IMR-90 (cell line): ENCODE results near the gene RPS10. TPM values are rescaled to one million over a fixed set of nuclear protein-coding genes. Genes with fewer than 3 reads are reported as not detected.

Source experiments
- ATAC-seq: fragments of 200-7000 bp; cut with Tn5 transposase; 2 replicates; pipeline ENCODE4 v1.9.1; 2020; ENCODE audit warnings: low read depth, mild to moderate bottlenecking, moderate library complexity
- BruUV-seq: library from RNA; stranded (reverse); fragments of 400-500 nt; replicated peaks from 2 replicates; lab custom pipeline; 2021; lab: Mats Ljungman, UMichigan
- CTCF ChIA-PET: fragments of 300-600 bp; formaldehyde crosslinking; extraction: SDS; loops from one replicate; lab custom pipeline; 2021; ENCODE audit warnings: antibody characterized with exemption; lab: Yijun Ruan, JAX
- POLR2A ChIA-PET: fragments of 300-600 bp; sonication (Branson Sonifier 250); formaldehyde crosslinking; loops from one replicate; lab custom pipeline; 2022; ENCODE audit warnings: antibody characterized with exemption; ENCODE audit not compliant: unreplicated experiment; lab: Charles Lee
- DNase-seq: peaks from one replicate; pipeline ENCODE4 v3.0.0; 2013
- H2AFZ ChIP-seq: replicated peaks from 2 replicates; pipeline ENCODE3; 2013; ENCODE audit warnings: low read length, mild to moderate bottlenecking; ENCODE audit not compliant: poor library complexity
- H2AK5ac ChIP-seq: 2 replicates; pipeline ENCODE4 v1.6.1; 2013; ENCODE audit warnings: low read depth, low read length, inconsistent platforms
- H2AK9ac ChIP-seq: replicated peaks from 2 replicates; pipeline ENCODE3; 2013; ENCODE audit warnings: mild to moderate bottlenecking, low read depth, low read length, moderate library complexity; ENCODE audit not compliant: poor library complexity
- H2BK120ac ChIP-seq: 2 replicates; pipeline ENCODE4 v1.6.1; 2013; ENCODE audit warnings: low read depth, low read length, inconsistent platforms
- H2BK15ac ChIP-seq: 3 replicates; pipeline ENCODE4 v1.6.1; 2013; ENCODE audit warnings: low read depth, low read length, inconsistent platforms
- H2BK20ac ChIP-seq: 2 replicates; pipeline ENCODE4 v1.6.1; 2013; ENCODE audit warnings: low read depth, mild to moderate bottlenecking, inconsistent platforms, low read length, moderate library complexity
- H2BK5ac ChIP-seq: 2 replicates; pipeline ENCODE4 v1.6.1; 2013; ENCODE audit warnings: mild to moderate bottlenecking, low read depth, low read length, inconsistent platforms; ENCODE audit not compliant: poor library complexity, severe bottlenecking
- H3K14ac ChIP-seq: replicated peaks from 2 replicates; pipeline ENCODE4 v1.6.1; 2013; ENCODE audit warnings: low read depth, low read length, inconsistent platforms
- H3K18ac ChIP-seq: 2 replicates; pipeline ENCODE4 v1.6.1; 2013; ENCODE audit warnings: low read depth, low read length, control low read depth
- H3K23ac ChIP-seq: 2 replicates; pipeline ENCODE4 v1.6.1; 2013; ENCODE audit warnings: low read depth, low read length, inconsistent platforms
- H3K27ac ChIP-seq: 2 replicates; pipeline ENCODE4 v1.5.1; 2013; ENCODE audit warnings: mild to moderate bottlenecking, control low read depth, low read length; ENCODE audit not compliant: insufficient read depth
- H3K27me3 ChIP-seq: 2 replicates; pipeline ENCODE4 v1.6.1; 2013; ENCODE audit warnings: low read length; ENCODE audit not compliant: control insufficient read depth, insufficient read depth
- H3K36me3 ChIP-seq: 2 replicates; pipeline ENCODE4 v1.6.1; 2013; ENCODE audit warnings: low read length, mixed read lengths; ENCODE audit not compliant: control insufficient read depth, insufficient read depth
- H3K4ac ChIP-seq: 2 replicates; pipeline ENCODE4 v1.6.1; 2013; ENCODE audit warnings: low read depth, low read length, inconsistent platforms
- H3K4me1 ChIP-seq: 2 replicates; pipeline ENCODE4 v1.6.1; 2013; ENCODE audit warnings: low read length, mixed read lengths; ENCODE audit not compliant: control insufficient read depth, insufficient read depth
- H3K4me2 ChIP-seq: 2 replicates; pipeline ENCODE4 v1.6.1; 2013; ENCODE audit warnings: low read depth, mild to moderate bottlenecking, control low read depth, low read length, moderate library complexity
- H3K4me3 ChIP-seq: 2 replicates; pipeline ENCODE4 v1.5.1; 2013; ENCODE audit warnings: low read depth, mild to moderate bottlenecking, control low read depth, low read length, moderate library complexity; ENCODE audit not compliant: insufficient read depth
- H3K56ac ChIP-seq: 2 replicates; pipeline ENCODE4 v1.6.1; 2013; ENCODE audit warnings: low read length, inconsistent platforms; ENCODE audit not compliant: insufficient read depth; ENCODE audit errors: extremely low read depth
- H3K79me1 ChIP-seq, 2 experiments: 2 replicates each; pipeline ENCODE4 v1.6.1; 2013; ENCODE audit warnings: low read length in 2 of 2, inconsistent platforms in 1 of 2, low read depth in 1 of 2
- H3K9ac ChIP-seq: 2 replicates; pipeline ENCODE4 v1.6.1; 2013; ENCODE audit warnings: low read depth, low read length, control low read depth
- H3K9me1 ChIP-seq: 2 replicates; pipeline ENCODE4 v1.6.1; 2013; ENCODE audit warnings: low read length, inconsistent platforms; ENCODE audit not compliant: insufficient read depth
- H3K9me3 ChIP-seq: 2 replicates; pipeline ENCODE4 v1.6.1; 2013; ENCODE audit warnings: low read length; ENCODE audit not compliant: control insufficient read depth, insufficient read depth
- H4K20me1 ChIP-seq: 2 replicates; pipeline ENCODE4 v1.6.1; 2013; ENCODE audit warnings: low read length, inconsistent platforms; ENCODE audit not compliant: insufficient read depth
- H4K5ac ChIP-seq: 2 replicates; pipeline ENCODE4 v1.6.1; 2013; ENCODE audit warnings: mild to moderate bottlenecking, low read depth, low read length, control low read depth
- H4K8ac ChIP-seq, 2 experiments: 2 replicates each; pipeline ENCODE4 v1.6.1; 2013; ENCODE audit warnings: low read depth in 2 of 2, low read length in 2 of 2, control low read depth in 1 of 2, inconsistent platforms in 1 of 2
- H4K91ac ChIP-seq: 2 replicates; pipeline ENCODE4 v1.6.1; 2013; ENCODE audit warnings: low read depth, low read length, inconsistent platforms; ENCODE audit not compliant: insufficient read depth
- MAZ ChIP-seq: IDR thresholded peaks from 2 replicates; pipeline ENCODE4 v1.6.1; 2012; ENCODE audit warnings: low read depth, mild to moderate bottlenecking, low read length, improper control_type of control experiment, moderate library complexity, borderline replicate concordance
- RAD21 ChIP-seq: IDR thresholded peaks from 2 replicates; pipeline ENCODE4 v1.6.1; 2012; ENCODE audit warnings: low read length, improper control_type of control experiment
- RFX5 ChIP-seq: IDR thresholded peaks from 2 replicates; pipeline ENCODE4 v1.8.0; 2012; ENCODE audit warnings: low read depth, mild to moderate bottlenecking, low read length, moderate library complexity
- USF2 ChIP-seq: fragments of 150-350 bp; IDR thresholded peaks from 2 replicates; pipeline ENCODE4 v1.6.1; 2017; ENCODE audit warnings: mild to moderate bottlenecking, antibody characterized with exemption, low read length, low read depth
- WGBS, 2 experiments: methylation state at CpG; one replicate each; pipeline versions ENCODE4 v1.1.5 to v1.1.7; 2013; ENCODE audit warnings: missing lambda C conversion rate in 2 of 2; ENCODE audit not compliant: insufficient read length in 1 of 2; ENCODE audit errors: extremely low coverage in 2 of 2; 5-methylcytosine and 5-hydroxymethylcytosine counted together
- dilution Hi-C: fragments of 300-500 bp; cut with HindIII; formaldehyde crosslinking; loops from one replicate; pipeline ENCODE4 v1.14.3; 2018; ENCODE audit warnings: low sequenced_read_pairs; ENCODE audit not compliant: unreplicated experiment
- in situ Hi-C: fragments of 300-500 bp; cut with MboI; formaldehyde crosslinking; loops from 3 replicates; pipeline ENCODE4 v1.14.3; 2019; ENCODE audit warnings: low sequenced_read_pairs, inconsistent platforms, mixed read lengths
- intact Hi-C: fragments of 100-400 bp; cut with micrococcal nuclease; formaldehyde crosslinking; loops from 2 replicates; pipeline ENCODE4 v1.10.0; 2022
- polyA plus RNA-seq, 3 experiments: library from polyadenylated mRNA; depleted of rRNA; stranded (reverse); fragments of >200 nt; gene quantifications; 2 replicates each; pipeline ENCODE4 v1.2.3, GENCODE V29; 2012; ENCODE audit warnings: low replicate concordance in 1 of 3
- total RNA-seq: library from RNA; depleted of rRNA; stranded (reverse); fragments of >200 nt; gene quantifications from 2 replicates; pipeline ENCODE4 v1.2.3, GENCODE V29; 2012

The RPS10 gene
- total and polyA plus RNA-seq, 2 of the 4 experiments (the other 2 are of a cell fraction): 5,462 to 5,584 TPM

DNA sequence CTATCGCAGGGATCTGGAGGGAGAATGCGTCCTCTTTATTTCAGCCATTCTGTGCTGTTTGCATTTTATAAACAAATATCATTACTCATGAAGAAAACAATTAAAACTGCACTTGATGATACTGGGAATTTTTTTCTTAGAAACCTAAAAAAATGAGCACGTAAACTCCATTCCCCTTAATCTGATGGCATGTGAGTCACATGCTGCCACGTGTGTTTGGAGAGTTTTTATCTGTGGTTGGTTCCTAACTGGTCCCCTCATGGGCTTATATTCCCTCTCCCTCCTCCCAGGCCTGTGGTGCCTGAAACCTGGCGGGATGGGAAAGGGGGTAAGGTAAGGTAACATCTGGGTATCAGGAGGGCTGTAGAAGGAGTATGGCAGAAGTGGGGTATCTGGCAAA is 46.6 kb upstream of the RPS10 start:
- intact Hi-C loops: no loop called here
- Histone ChIP-seq H3K23ac (no peak overlapping the region), H3K4me2 (no peak overlapping the region), H2AK9ac (no peak overlapping the region), H2AFZ (no peak overlapping the region), H3K56ac (no peak overlapping the region), H3K9me1 (no peaks in the 10 kb centered on the region; the same call in 1 of the 2 replicates), H2AK5ac (no peak overlapping the region), H2BK5ac (no peak overlapping the region), H3K9ac (no peak overlapping the region), H3K27me3 (peaks cover 8% of the 10 kb centered on the region), H3K18ac (no peak overlapping the region), H4K8ac (no peak overlapping the region), H4K5ac (no peak overlapping the region), H2BK15ac (no peak overlapping the region), H3K4me3 (no peak overlapping the region), H4K20me1 (no peaks in the 10 kb centered on the region), H4K91ac (no peak overlapping the region), H2BK20ac (no peak overlapping the region), H3K9me3 (peaks cover 4% of the 10 kb centered on the region), H3K14ac (no peak overlapping the region), H3K27ac (no peak overlapping the region), H3K79me1 (no peaks in the 10 kb centered on the region), H3K4ac (no peak overlapping the region), H3K36me3 (no peaks in the 10 kb centered on the region), H2BK120ac (no peak overlapping the region), H3K4me1 (peaks cover 8% of the 10 kb centered on the region; the same call in 1 of the 2 replicates)
- dilution Hi-C loops: no loop called here
- in situ Hi-C loops: no loop called here
- WGBS, 2 experiments: no CpG with 5 or more reads among the region's 5 CpGs
- no peak for TF ChIP-seq RAD21
- no peak for TF ChIP-seq MAZ
- no peak for TF ChIP-seq RFX5
- 0 out of 2 replicates have a peak, but pooled peaks have one; percentile 17 for TF ChIP-seq USF2
- CTCF ChIA-PET: no interaction called here
- BruUV-seq: no TSS peak
- POLR2A ChIA-PET: no interaction called here
- no peak for DNase-seq
- no peak for ATAC-seq
